Measurements from ENCODE around the gene GLIS1.

DNA sequence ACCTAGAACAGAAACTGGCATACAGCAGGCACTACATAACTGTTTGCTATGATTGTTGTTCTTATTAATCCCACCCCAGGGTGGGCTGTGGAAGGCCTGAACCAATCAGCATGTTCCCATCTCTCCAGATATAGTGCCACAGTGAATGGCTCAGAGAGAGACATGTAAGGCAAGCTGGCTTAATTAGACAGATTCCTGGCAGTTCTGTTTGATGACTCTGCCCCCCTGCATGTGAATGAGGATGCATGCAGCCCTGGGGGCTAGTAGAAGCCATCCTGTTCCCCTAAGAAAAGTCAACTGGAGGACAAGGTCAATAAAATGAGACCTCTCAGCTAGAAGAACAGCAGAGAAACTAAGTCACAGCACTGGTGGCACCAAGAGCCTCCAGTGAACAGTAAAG, 130.3 kb downstream of the GLIS1 start:
- TF ChIP-seq EZH2 (IDR thresholded peaks at IDR 0.05; ENCODE audit: insufficient read depth, poor library complexity, severe bottlenecking) (no peak), EZH2phosphoT487 (IDR thresholded peaks at IDR 0.05; ENCODE audit: insufficient read depth, low read depth) (no peak)

Measured in GM23248 (cell line).